Kidney tubule cell (primary cell): ENCODE measurements around the gene PKMYT1.
"Not testable (repeated sequence)": the region's sequence is repeated elsewhere in the genome, so short reads cannot be mapped to it uniquely, and the experiment has no call there.

Source experiments
- DNase-seq: peaks from one replicate; pipeline ENCODE4 v3.0.0-alpha.2; 2018; ENCODE audit warnings: low spot score

Gene PKMYT1

GRCh38 chr16:2960183-2961010, 19.8 kb downstream of the PKMYT1 start:
- DNase-seq = no peak

GRCh38 chr16:2959206-2959605, 21.0 kb downstream of the PKMYT1 start:
- no peak for DNase-seq

GRCh38 chr16:2956579-2956956, 23.7 kb downstream of the PKMYT1 start:
- DNase-seq = no peak

GRCh38 chr16:2955779-2956578, 24.3 kb downstream of the PKMYT1 start:
- DNase-seq = no peak

- DNase-seq = no peak
Observed at GRCh38 chr16:2955438-2955778, 24.8 kb downstream of the PKMYT1 start.

- DNase-seq = no peak
Observed at GRCh38 chr16:2954656-2955381, 25.4 kb downstream of the PKMYT1 start.

GRCh38 chr16:2953706-2954627, 26.3 kb downstream of the PKMYT1 start:
- DNase-seq = no peak

- no peak for DNase-seq
Observed at GRCh38 chr16:2952679-2953078, 27.6 kb downstream of the PKMYT1 start.

GRCh38 chr16:2950773-2951172, 29.5 kb downstream of the PKMYT1 start:
- no peak for DNase-seq

- no peak for DNase-seq
Observed at GRCh38 chr16:2950353-2950724, 29.9 kb downstream of the PKMYT1 start.

- DNase-seq = no peak
Observed at GRCh38 chr16:2949705-2950352, 30.4 kb downstream of the PKMYT1 start.

GRCh38 chr16:2948807-2949704, 31.2 kb downstream of the PKMYT1 start:
- no peak for DNase-seq

- DNase-seq = no peak
Observed at GRCh38 chr16:2946649-2947048, 33.6 kb downstream of the PKMYT1 start.

- not testable (repeated sequence) for DNase-seq
Observed at GRCh38 chr16:2943716-2944115, 36.5 kb downstream of the PKMYT1 start.

GRCh38 chr16:2942045-2942444, 38.2 kb downstream of the PKMYT1 start:
- DNase-seq = peak; percentile 25

- no peak for DNase-seq
Observed at GRCh38 chr16:2939968-2940367, 40.3 kb downstream of the PKMYT1 start.

GRCh38 chr16:2938206-2938605, 42.0 kb downstream of the PKMYT1 start:
- no peak for DNase-seq

GRCh38 chr16:2937170-2937569, 43.1 kb downstream of the PKMYT1 start:
- DNase-seq = no peak

GRCh38 chr16:2936436-2937011, 43.7 kb downstream of the PKMYT1 start:
- DNase-seq = no peak

GRCh38 chr16:2934450-2934849, 45.8 kb downstream of the PKMYT1 start:
- no peak for DNase-seq
